GM21737 (cell line): ENCODE results near the gene CEP170B.
A peak's percentile ranks its signal among the peaks of the same experiment; 100 is the strongest.
"Not testable (repeated sequence)": the region's sequence is repeated elsewhere in the genome, so short reads cannot be mapped to it uniquely, and the experiment has no call there.

Source experiments
- ATAC-seq: cut with Tn5 transposase; IDR thresholded peaks from one replicate; pipeline ENCODE4 v1.9.1; 2021; ENCODE audit warnings: mild to moderate bottlenecking, moderate library complexity; ENCODE audit not compliant: unreplicated experiment

CEP170B gene

GRCh38 chr14:104903990-104904389 is 38.9 kb downstream of the CEP170B start:
- ATAC-seq = no peak

DNA sequence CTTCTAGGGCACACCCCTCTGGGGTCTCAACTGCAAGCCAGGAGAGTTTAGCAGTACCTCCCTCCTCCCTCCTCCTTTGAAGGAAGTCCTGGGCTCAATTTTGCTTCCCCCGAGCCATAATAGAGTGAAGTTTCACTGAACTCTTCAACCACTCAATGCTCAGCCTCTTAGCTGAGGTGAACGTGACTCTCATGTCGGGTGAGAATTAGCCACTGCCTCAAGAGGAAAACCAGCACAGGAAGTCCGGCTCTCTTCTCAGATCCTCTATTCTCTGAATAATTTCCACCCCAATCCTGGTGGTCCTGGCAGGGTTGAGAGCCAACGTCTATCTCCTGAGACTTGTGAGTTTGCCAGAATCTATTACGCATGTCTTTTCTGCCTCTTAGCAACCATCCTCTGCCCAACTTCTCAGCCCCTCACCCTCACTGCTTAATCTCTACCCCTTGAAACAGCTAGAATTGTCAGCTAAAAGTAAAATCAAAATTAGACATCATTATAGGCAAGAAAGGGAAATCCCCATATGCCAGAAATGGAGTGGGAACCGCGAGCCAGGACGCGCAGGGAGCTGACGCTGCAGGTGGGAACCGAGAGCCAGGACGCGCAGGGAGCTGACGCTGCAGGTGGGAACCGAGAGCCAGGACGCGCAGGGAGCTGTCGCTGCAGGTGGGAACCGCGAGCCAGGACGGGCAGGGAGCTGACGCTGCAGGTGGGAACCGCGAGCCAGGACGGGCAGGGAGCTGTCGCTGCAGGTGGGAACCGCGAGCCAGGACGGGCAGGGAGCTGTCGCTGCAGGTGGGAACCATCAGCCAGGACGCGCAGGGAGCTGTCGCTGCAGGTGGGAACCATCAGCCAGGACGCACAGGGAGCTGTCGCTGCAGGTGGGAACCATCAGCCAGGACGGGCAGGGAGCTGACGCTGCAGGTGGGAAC is 39.8 kb downstream of the CEP170B start:
- ATAC-seq = not testable (repeated sequence)

DNA sequence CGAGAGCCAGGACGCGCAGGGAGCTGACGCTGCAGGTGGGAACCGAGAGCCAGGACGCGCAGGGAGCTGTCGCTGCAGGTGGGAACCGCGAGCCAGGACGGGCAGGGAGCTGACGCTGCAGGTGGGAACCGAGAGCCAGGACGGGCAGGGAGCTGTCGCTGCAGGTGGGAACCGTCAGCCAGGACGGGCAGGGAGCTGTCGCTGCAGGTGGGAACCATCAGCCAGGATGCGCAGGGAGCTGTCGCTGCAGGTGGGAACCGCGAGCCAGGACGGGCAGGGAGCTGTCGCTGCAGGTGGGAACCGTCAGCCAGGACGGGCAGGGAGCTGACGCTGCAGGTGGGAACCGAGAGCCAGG is 40.5 kb downstream of the CEP170B start:
- ATAC-seq = not testable (repeated sequence)

DNA sequence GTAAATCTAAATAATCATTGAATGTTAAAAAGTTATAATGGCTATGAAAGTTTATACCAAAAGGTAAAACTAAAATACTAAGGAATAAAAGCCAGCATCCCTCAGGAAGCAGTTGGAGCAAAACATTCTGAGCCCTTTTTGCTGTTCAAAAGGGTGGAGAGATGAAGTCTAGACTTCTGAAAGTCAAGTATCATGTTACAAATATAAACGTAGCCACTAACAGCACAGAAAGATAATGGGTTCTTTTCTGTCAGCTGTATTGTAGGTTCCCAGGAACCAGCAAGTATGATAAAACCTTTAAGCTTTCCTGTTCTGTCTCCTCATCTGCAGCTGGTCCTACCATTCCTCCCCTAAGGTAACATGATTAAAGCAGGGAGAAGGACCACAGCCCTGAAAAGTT is 43.2 kb downstream of the CEP170B start:
- no peak for ATAC-seq

DNA sequence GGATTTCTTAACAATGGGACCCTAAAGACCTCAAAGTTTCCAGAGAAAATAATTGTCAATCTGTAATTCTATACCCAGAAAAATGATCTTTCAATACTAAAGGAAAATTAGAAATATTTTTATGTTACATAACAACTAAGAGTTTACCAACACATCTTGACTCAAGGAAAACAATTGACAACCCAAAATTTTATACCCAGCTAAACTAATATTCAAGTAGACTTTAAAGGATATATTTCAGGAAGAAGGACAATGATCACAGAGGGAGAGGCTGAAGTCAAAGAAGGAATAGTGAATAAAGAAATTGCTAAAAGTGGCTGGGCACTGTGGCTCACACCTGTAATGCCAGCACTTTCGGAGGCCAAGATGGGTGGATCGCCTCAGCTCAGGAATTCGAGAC is 47.0 kb downstream of the CEP170B start:
- ATAC-seq = no peak

- ATAC-seq = no peak
Measured at GRCh38 chr14:104913435-104913834, 48.4 kb downstream of the CEP170B start.

GRCh38 chr14:104917116-104917515 is 52.0 kb downstream of the CEP170B start:
- no peak for ATAC-seq

DNA sequence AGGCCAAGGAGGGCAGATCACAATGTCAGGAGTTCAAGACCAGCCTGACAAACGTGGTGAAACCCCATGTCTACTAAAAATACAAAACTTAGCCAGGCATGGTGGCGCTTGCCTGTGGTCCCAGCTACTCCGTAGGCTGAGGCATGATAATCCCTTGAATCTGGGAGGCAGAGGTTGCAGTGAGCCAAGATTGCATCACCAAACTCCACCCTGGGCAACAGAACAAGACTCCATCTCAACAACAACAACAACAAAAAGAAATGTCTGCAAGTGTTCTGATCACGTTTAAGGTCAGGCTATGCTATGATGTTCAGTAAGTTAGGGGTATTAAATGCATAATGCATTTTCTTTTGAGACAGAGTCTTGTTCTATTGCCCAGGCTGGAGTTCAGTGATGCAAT is 52.9 kb downstream of the CEP170B start:
- no peak for ATAC-seq

DNA sequence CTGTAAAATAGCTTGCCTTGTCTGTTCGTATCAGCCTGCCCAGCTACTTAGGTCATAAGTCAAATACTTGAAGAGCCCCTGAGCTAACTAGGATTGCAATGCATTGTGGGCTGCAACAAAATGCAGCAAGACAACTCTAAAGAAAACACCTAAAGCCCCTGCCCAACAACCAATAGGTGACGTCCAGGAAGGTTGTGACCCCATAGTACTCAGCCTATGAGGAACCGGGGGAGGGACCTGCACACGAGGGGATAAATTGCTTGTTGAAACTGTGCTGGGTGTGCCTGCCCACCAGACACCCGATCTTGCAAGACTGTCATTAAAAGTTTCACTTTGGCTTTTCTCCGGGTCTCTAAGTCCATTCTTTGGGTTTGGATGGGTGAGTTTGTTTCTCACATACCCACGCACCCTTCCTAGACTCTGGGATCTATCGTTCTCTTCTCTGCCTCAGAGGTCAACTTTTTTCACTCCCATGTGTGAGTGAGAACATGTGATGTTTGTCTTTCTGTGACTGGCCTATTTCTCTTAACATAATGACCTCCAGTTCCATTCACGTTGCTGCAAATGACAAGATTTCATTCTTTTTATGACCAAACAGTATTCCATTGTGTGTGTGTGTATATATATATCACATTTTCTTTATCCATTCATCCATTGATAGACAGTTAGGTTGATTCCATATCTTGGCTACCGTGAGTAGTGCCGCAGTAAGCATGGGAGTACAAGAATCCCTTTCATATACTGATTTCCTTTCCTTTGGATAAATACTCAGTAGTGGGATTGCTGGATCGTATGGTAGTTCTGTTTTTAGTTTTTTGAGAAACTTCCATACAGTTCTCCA is 54.3 kb downstream of the CEP170B start:
- not testable (repeated sequence) for ATAC-seq

DNA sequence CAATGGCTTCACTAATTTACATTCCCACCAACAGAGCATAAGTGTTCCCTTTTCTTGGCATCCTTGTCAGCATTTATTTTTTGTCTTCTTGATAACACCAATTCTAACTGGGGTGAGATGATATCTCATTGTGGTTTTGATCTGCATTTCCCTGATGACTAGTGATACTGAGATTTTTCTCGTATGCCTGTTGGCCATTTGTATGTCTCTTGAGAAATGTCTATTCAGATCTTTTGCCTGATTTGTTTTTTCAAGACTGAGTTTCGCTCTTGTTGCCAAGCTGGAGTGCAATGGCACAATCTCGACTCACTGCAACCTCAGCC is 54.9 kb downstream of the CEP170B start:
- no peak for ATAC-seq

GRCh38 chr14:104923640-104924420 is 58.8 kb downstream of the CEP170B start:
- ATAC-seq = no peak

DNA sequence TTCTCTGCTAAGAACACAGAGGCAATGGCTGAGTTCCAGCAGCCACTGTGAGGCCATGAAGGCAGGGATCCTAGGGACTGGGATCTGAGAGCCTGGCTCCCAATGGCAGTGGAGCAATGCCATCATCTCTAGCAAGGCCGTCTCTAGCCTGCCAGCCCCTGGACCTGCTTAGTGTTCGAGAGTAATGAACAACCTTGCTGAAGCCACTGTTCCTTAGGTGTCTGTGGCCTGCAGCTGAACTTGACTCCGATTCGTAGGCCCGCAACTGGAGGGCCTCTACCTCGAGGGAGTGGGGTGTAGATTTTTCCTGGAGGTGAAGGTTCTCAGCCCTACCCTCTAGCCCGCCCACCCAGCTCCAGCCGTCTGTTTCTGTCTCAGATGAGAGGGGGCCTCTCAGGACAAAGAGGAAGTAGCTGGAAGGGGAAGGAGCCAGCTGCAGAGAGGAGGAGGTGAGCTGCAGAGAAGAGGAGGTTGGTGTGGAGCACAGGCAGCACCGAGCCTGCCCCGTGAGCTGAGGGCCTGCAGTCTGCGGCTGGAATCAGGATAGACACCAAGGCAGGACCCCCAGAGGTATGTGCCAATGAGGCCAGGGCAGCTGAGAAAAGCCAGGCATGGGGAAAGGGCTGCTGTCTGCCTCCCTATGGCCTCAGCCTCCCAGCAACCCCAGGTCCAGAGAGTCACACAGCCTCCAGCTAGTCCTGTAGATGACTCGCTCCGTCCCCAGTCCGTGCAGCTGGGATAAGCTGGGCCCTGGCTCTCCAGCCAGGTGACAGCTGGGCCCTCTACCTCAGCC is 59.5 kb downstream of the CEP170B start, which contains the start of gene PLD4:
PLD4 (plus strand) TSS at position 459 of the 793 bp plus-strand sequence. CDS start 2,262 bp downstream, outside the sequence.
- ATAC-seq = no peak

- no peak for ATAC-seq
Measured at GRCh38 chr14:104925214-104925854, 60.3 kb downstream of the CEP170B start.

- peak; percentile 7 for ATAC-seq
Measured at GRCh38 chr14:104925855-104926609, 61.0 kb downstream of the CEP170B start.

DNA sequence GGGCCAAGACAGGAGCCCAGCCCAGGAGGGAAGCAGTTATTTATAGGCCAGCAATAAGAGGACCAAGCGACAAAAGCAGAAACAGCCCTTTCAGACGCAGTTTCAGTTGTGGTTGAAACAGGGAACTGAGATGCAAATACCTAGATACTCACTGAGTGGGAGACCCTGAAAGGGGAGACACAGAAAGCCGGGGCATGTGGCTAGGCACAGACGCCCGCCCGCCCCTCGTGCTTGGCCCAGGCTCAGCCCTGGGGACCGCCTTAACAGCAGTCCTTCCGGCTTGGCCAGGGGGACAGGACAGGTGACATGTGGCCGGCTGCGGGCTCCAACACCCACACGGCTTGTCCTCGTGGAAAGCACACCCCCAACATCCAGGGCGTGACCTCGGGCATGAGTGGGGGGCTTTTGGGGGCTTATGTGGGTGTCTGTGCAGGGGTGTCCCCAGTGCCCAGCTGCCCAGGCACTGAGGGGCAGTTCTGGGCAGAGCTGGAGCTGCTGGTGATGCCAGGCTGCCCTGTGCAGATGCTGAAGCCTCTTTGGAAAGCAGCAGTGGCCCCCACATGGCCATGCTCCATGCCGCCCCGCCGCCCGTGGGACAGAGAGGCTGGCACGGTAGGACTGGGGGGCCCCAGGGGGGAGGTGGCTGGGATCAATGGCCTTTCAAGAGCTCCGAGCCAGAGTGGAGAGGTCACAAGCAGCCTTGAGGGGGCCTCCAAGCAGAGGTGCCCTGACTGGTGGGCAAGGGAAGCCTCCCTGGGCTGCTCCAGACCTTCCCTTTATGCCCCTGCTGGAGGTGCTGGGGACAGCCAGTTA is 61.8 kb downstream of the CEP170B start:
- ATAC-seq = peak; percentile 68

GRCh38 chr14:104927432-104927816 is 62.4 kb downstream of the CEP170B start:
- no peak for ATAC-seq

GRCh38 chr14:104927901-104928300 is 62.8 kb downstream of the CEP170B start:
- no peak for ATAC-seq

DNA sequence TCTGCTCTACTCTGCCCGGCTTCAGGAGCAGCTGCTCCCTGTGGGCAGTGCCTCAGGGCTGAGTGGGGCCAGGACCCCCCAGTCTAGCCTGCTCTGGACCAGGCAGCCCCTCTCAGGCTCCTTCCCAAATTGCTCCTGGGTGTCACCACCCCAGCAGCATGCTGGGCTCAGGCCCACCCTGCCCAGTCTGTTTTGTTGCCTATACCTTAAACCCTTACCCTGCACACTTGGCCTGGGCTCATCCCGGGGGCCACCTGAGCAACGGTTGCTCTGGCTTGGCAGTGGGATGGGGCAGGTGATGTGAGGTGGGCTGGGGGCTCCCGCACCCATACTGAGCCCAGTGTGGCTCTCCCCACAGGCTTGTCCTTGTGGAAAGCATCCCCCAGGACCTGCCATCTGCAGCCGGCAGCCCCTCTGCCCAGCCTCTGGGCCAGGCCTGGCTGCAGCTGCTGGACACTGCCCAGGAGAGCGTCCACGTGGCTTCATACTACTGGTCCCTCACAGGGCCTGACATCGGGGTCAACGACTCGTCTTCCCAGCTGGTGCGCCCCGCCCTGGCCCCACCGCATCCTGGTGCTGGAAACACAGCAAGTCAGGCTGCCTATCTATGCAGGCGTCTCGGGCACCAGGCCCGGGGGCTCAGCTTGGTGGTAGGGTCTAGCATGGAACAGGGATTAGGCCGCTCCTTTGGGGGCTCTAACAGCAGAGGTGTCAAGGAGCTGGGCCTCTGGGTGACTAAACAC is 63.5 kb downstream of the CEP170B start:
- ATAC-seq = no peak
